ENCODE data around the gene TMEM175.

TMEM175 gene

DNA sequence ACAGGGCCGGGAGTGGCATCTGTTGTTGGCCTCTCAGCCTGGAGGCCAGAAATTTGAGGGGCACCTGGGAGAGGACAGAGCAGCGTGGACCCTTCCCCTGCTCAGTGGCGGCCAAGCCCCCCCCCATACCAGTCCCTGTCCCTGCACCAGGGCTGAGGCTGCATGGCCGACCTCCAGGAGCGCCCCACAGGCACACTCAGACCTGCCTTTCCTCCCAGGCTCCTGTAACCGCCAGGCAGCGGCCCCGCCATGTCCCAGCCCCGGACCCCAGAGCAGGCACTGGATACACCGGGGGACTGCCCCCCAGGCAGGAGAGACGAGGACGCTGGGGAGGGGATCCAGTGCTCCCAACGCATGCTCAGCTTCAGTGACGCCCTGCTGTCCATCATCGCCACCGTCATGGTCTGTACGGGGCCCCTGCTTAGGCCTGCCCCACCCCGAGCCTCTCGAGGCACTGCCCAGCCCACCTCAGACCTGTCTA lies 15.3 kb downstream of the TMEM175 start:
- H3K9me3 ChIP-seq (ENCODE audit: control insufficient read depth, low read length), result no peaks in the 10 kb centered on the region
- peaks cover 5% of the 10 kb centered on the region for H3K79me2 ChIP-seq
- TF ChIP-seq, protein P1, sequence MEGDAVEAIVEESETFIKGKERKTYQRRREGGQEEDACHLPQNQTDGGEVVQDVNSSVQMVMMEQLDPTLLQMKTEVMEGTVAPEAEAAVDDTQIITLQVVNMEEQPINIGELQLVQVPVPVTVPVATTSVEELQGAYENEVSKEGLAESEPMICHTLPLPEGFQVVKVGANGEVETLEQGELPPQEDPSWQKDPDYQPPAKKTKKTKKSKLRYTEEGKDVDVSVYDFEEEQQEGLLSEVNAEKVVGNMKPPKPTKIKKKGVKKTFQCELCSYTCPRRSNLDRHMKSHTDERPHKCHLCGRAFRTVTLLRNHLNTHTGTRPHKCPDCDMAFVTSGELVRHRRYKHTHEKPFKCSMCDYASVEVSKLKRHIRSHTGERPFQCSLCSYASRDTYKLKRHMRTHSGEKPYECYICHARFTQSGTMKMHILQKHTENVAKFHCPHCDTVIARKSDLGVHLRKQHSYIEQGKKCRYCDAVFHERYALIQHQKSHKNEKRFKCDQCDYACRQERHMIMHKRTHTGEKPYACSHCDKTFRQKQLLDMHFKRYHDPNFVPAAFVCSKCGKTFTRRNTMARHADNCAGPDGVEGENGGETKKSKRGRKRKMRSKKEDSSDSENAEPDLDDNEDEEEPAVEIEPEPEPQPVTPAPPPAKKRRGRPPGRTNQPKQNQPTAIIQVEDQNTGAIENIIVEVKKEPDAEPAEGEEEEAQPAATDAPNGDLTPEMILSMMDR (IDR thresholded peaks at IDR 0.05), result no peak
- no peaks in the 10 kb centered on the region for H3K4me1 ChIP-seq
- no peak overlapping the region for H3K4me2 ChIP-seq (ENCODE audit: low read length)
- no peak overlapping the region for H3K4me3 ChIP-seq (ENCODE audit: low read depth, low read length)
- no peaks in the 10 kb centered on the region for H3K36me3 ChIP-seq (ENCODE audit: control insufficient read depth, insufficient read depth, low read length)
- no peak overlapping the region for H3K9ac ChIP-seq
- no peak overlapping the region for H2AFZ ChIP-seq
- no peaks in the 10 kb centered on the region for H3K27me3 ChIP-seq (ENCODE audit: control insufficient read depth, insufficient read depth, low read length)
- no peak overlapping the region for H3K27ac ChIP-seq

DNA sequence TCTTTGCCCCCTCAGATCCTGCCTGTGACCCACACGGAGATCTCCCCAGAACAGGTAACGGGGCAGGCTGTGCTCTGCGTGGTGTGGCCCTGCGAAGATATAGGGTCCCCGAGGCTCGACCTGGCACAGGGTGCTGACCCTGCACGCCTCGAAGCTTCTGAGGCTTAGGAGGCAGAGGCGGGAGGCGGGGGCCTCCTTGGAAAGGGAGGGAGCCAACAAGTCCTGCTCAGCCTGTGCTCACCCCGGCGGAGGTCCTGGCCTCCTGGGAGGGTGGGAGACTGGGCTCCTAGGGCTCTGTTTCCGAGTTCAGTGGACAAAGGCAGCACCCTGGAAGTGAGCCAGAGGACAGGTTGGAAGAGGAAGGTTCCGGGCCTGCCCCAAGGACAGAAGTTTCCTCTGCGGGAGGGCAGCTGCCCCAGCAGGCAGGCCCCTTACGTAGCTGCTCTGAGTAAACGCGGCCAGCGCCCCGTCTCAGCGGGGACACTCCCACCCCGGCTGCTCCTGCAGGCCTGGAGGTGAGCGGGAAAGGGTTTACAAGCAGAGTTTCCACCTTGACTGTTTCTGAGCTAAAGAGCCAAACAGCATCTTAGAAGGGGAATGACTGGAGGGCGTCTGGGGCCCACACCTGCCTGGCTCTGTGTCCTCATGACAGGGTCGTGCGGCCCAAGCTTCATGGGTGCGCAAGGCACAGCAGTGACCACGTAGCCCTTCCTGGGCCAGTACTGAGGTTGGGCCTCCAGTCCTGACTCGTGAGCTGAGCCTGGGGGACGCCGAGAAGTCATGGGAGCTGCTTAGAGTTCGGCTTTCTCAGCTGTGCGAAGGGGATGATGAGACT lies 16.1 kb downstream of the TMEM175 start:
- Histone ChIP-seq H3K27me3 (ENCODE audit: control insufficient read depth, insufficient read depth, low read length) (no peaks in the 10 kb centered on the region), H3K27ac (no peak overlapping the region)
- TF ChIP-seq, protein P1 (IDR thresholded peaks at IDR 0.05), result no peak

DNA sequence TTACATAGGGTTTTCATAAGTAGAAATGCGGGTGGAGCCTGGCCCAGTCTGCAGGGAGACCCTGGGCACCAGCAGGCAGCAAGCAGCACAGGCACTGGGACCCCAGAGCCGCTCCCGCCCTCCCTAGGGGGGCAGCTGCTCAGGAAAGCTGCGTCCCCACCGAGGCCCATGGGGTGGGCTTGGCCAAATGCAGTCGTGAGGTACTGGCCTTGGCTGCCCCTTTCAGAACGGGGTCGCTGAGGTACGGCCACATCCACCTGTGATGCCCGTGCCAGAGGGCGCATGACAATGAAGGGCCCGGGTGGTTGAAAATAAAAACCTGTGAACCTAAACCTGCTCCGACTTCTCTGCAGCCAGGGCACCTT lies 16.7 kb downstream of the TMEM175 start:
- Histone ChIP-seq H3K27me3 (ENCODE audit: control insufficient read depth, insufficient read depth, low read length) (no peaks in the 10 kb centered on the region), H3K9me3 (ENCODE audit: control insufficient read depth, low read length) (no peaks in the 10 kb centered on the region), H3K9ac (no peak overlapping the region), H2AFZ (no peak overlapping the region), H3K27ac (no peak overlapping the region), H3K4me2 (ENCODE audit: low read length) (no peak overlapping the region), H3K79me2 (peaks cover 5% of the 10 kb centered on the region), H3K4me3 (ENCODE audit: low read depth, low read length) (no peak overlapping the region), H3K4me1 (no peaks in the 10 kb centered on the region), H3K36me3 (ENCODE audit: control insufficient read depth, insufficient read depth, low read length) (no peaks in the 10 kb centered on the region)
- TF ChIP-seq, protein P1 (IDR thresholded peaks at IDR 0.05), result no peak

More for the DNA sequence above, 16.1 kb downstream of the TMEM175 start:
- Histone ChIP-seq H3K4me1 (no peaks in the 10 kb centered on the region), H3K9me3 (ENCODE audit: control insufficient read depth, low read length) (no peaks in the 10 kb centered on the region), H3K36me3 (ENCODE audit: control insufficient read depth, insufficient read depth, low read length) (no peaks in the 10 kb centered on the region), H2AFZ (no peak overlapping the region), H3K79me2 (peaks cover 5% of the 10 kb centered on the region), H3K9ac (no peak overlapping the region), H3K4me2 (ENCODE audit: low read length) (no peak overlapping the region), H3K4me3 (ENCODE audit: low read depth, low read length) (no peak overlapping the region)

DNA sequence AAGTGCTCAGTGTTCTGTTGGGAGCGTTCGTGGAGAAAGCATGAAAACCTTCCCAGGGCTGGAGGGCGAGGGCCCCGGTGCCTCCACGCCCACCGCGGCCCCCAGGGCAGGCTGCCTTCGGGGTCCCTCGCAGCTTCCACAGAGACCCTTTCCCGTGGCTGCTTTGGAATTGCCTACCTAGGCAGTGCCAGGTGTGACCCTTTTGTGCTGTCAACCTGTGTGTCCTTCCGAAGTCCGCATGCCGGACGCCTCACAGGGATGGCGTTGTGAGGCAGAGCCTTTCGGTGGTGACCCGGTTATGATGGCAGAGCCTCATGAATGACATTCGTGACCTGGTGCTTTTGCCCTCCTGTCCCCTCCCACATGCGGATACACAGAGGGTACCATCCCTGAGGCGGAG lies 17.4 kb downstream of the TMEM175 start:
- no peak overlapping the region for H3K9ac ChIP-seq

More for the DNA sequence above, 17.4 kb downstream of the TMEM175 start:
- Histone ChIP-seq H2AFZ (no peak overlapping the region), H3K4me3 (ENCODE audit: low read depth, low read length) (no peak overlapping the region), H3K27me3 (ENCODE audit: control insufficient read depth, insufficient read depth, low read length) (no peaks in the 10 kb centered on the region), H3K79me2 (peaks cover 5% of the 10 kb centered on the region), H3K4me2 (ENCODE audit: low read length) (no peak overlapping the region), H3K27ac (no peak overlapping the region), H3K36me3 (ENCODE audit: control insufficient read depth, insufficient read depth, low read length) (no peaks in the 10 kb centered on the region), H3K9me3 (ENCODE audit: control insufficient read depth, low read length) (no peaks in the 10 kb centered on the region), H3K4me1 (no peaks in the 10 kb centered on the region)
- TF ChIP-seq, protein P1 (IDR thresholded peaks at IDR 0.05), result no peak

Data from parathyroid adenoma (tissue), 2 donors.